ENCODE results near the gene UNC13C.

- TF ChIP-seq CTCF (IDR thresholded peaks at IDR 0.05; ENCODE audit: low read depth, low read length, poor library complexity, severe bottlenecking) (no peak), EZH2phosphoT487 (IDR thresholded peaks at IDR 0.05; ENCODE audit: borderline replicate concordance, low read length) (no peak)
Measured at GRCh38 chr15:54481819-54482218, 503.6 kb downstream of the UNC13C start.
